Measurements from ENCODE around the gene CCDC97.

CCDC97 gene

DNA sequence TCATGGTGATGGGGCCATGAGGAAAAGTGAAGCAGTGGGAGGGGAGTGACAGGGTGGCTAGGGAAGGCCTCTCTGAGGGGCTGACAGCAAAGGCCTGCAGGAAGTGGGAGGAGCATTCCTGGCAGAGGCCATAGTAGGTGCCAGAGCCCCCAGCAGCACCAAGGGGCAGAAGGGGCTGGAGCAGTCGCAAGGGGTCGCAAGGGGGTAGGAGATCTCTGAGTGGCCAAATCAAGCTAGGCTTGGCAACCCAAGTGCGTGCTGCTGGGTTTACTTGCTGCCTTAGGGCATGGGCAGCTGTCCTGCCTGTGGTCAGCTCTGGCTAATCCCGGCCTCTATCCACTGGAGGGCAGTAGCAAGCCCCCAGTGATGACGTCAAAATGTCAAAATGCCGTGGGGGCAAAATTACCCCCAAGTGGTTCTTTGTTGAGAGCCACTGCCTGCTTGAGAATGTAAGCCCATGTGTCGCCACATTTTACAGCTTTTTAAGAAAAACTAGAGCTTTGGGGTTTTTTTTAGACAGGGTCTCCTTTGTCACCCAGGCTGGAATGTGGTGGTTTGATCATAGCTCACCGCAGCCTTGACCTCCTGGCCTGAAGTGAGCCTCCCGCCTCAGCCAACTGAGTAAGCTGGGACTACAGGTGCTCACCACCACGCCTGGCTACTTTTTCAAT is 11.8 kb downstream of the CCDC97 start:
- DNase-seq, result no peak

DNA sequence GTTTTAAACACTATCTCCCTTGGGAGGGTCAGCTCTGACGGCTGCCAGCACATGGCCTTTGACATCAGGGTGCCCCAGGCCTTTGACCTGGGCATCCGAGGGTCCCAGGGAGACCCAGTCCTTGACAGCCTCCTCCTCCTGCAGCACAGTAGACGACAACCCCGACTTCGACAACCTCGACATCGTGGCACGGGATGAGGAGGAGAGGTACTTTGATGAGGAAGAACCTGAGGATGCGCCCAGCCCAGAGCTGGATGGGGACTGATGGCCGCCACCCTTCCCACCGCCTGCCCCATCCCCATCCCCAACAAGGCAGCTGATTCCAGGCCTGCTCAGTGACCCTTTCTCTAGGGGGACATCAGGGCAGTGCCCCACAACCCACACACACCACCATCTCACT is 12.5 kb downstream of the CCDC97 start:
- DNase-seq, result no peak

DNA sequence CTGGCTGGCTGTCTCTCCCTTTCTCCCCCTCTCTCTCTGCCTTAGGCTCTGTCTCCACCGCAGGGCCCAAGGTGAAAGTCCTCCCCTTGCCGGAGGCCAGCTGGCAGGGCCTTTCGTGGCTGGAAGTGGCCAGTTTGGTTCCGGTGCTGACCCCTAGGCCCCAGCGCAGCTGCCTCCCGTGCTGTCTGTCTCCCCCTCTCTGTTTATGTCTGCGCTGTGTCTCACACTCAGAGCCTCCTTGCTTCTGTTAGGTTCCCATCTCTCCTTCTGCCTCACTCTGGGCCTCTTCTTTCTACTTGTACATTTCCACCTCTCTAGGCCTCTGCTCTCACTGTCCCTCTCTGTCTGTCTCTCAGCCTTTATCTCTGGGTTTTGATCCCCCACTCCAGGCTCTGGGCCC is 13.1 kb downstream of the CCDC97 start:
- no peak for DNase-seq

DNA sequence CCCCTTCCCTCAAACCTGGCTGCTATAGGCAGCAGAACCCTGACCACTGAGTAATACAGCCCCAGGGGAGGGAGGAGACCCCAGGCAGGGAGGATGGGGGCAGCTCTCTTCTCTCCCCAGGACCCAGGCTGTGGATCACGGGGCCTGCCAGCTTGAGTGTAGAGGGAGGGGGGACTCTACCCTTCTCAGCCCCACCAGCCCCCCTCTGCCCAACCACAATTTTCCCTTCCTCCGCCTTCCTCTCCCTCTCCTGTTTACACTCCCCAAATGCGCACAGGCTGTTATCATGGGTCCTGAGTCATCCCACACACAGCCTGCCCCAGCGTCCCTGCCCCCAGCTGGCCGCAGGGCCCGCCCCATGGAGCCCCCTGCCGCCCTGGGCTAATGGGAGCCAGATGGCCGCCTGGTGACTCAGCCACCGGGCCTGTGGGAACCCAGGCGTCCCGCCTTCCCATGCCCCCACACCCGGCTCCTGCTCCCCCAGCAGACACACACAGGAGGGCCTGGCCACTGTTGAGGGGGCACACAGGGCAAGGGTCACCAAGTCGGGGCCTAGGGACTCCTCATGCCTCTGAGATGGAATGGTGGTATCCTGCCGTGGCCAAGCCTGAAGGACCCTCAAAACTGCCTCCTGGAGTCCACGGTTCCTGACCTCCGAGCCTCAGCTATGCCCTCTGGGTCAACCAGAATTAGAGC is 13.6 kb downstream of the CCDC97 start:
- DNase-seq, result no peak

- DNase-seq, result no peak
These were observed 14.3 kb downstream of the CCDC97 start for GRCh38 chr19:41324231-41324702.

- no peak for DNase-seq
These were observed 15.1 kb downstream of the CCDC97 start for GRCh38 chr19:41324921-41325639.

GRCh38 chr19:41325640-41325946 is 15.6 kb downstream of the CCDC97 start:
- no peak for DNase-seq

GRCh38 chr19:41325947-41326706 is 16.2 kb downstream of the CCDC97 start:
- DNase-seq, result peak; percentile 57

- peak; percentile 32 for DNase-seq
These were observed 17.2 kb downstream of the CCDC97 start for GRCh38 chr19:41327076-41327575.

DNA sequence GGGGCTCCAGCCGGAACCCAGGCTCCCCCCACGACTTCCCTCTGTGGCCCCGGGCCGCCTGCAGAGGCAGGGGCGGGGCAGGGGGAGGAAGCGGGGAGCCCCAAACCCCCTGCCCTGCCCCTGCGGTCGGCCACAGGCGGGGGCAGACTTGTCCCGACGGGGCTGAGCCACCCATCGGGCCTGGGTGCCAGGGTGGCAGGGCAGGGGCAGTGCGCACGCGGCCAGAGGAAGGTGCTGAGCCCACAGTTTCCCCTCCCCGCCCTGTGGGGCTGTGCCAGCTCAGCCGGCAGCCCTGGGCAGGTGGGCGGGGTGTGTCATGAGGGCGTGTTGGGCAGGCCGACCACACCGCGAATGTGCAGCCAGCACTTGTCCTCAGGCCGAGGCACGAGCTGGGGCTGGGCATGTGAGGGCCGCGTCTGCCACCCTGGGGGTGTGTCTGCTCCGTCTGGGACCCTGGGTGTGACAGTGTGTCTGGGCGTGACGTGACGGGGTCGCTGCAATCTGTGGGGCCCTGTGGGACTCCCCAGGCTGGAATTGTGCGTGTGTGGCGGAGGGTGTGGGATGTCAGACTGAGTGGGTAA is 17.7 kb downstream of the CCDC97 start:
- DNase-seq, result peak; percentile 90

DNA sequence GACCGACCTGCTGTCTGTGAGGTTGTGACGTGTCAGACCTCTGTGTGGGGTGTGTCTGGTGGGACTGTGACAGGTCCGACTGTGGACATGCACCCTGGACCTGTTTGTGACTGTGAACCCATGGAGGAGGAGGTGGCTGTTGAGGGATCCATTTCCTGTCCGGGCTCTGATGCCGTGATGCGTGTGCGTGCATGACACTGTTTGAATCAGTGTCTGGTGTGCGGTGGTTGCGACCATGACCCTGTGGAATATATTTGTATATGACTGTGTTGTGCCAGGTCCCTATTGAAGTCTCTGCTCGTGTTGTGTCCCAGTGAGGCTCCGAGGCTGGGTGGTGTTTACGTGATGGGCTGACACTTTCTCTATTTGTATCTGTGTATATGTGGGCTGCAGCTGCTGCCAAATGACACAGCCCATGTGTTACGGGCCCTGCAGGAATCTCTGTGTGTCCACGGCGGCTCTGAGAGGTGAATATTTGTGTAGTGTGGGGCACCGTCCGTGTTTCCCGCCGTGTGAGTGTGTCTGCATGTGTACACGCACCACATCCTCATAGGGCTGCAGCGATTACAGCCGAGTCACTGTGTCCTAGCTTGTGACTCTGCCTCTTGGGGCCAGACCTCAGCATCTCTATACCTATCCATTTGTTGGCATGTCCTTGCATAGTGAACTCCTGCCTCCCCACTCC is 18.3 kb downstream of the CCDC97 start:
- DNase-seq, result peak; percentile 75

GRCh38 chr19:41328842-41329225 is 18.9 kb downstream of the CCDC97 start:
- no peak for DNase-seq

- DNase-seq, result no peak
These were observed 20.5 kb downstream of the CCDC97 start for GRCh38 chr19:41330481-41330880.

DNA sequence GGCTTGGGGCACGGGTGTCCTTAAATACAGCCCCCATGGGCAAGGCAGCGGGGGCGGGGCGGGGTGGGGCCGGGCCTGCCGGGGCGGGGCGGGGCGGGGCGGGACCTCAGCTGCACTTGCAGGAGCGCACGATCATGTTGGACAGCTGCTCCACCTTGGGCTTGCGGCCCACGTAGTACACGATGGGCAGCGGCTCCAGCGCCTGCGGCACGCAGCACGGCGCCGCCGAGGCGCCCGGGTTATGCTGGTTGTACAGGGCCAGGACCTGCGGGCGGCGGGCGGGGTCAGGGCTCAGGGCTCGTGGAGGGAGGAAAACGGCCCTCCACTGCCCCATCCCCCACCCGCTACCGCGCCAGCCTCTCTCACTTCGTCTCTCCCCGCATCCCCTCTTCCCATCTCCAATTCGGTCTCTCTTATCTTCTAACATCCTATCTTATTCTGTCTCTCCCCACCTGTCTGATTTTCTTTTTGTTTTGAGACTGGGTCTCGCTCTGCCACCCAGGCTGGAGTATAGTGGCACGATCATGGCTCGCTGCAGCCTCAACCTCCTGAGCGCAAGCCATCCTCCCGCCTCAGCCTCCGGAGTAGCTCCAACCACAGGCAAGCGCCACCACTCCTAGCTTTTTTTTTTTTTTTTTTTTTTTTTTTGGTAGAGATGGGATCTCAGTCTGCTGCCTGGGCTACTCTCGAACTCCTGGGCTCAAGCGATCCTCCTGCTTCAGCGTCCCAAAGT is 21.1 kb downstream of the CCDC97 start:
- DNase-seq, result no peak

DNA sequence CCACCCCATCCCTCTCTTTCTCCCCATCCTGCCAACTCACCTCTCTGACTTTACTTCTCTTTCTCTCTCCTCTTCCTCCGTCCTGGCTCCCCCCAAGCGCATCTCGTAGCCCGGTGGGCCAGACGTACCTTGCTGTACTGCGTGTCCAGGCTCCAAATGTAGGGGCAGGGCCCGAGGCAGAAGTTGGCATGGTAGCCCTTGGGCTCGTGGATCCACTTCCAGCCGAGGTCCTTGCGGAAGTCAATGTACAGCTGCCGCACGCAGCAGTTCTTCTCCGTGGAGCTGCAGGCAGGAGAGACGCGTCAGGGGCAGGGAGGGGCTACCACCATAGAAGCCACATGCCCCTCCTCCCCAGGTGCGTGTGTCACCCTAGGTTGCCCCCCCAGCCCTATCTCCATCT is 22.0 kb downstream of the CCDC97 start:
- DNase-seq, result no peak

DNA sequence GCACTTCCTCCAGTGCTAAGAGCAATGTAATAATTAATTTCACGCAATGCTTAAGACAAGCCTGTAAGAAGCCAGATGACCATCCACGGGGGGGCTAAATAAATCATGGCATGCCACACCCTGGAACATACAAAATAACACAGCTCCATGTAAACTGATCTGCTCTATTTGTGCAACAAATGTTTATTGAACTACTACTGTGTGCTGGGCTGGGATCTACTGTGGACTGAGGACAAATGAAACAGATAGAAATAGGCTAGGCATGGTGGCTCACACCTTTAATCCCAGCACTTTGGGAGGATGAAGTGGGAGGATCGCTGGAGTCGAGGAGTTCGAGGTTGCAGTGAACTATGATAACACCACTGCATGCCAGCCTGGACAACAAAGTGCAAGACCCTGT is 22.5 kb downstream of the CCDC97 start:
- no peak for DNase-seq

GRCh38 chr19:41334793-41335192 is 24.8 kb downstream of the CCDC97 start:
- no peak for DNase-seq

DNA sequence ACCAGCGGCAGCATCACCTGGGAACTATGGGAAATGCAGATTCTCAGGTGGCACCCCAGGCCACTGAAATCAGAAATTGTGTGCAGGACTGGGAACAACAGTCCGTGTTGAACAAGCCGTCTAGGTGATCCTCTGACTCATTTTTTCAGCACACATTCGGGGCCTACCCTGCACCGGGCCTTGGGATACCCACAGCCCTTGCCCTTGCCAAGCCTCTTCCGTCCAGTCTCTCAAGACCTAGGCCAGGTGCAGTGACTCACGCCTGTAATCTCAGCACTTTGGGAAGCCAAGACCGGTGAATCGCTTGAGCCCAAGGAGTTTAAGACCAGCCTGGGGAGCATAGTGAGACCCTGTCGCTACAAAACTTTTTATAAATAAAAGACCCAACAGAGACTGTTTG is 25.5 kb downstream of the CCDC97 start:
- no peak for DNase-seq

- DNase-seq, result no peak
These were observed 30.0 kb downstream of the CCDC97 start for GRCh38 chr19:41339936-41340335.

GRCh38 chr19:41341669-41342490 is 31.9 kb downstream of the CCDC97 start:
- no peak for DNase-seq

GRCh38 chr19:41344162-41344561 is 34.2 kb downstream of the CCDC97 start:
- no peak for DNase-seq
